Loucy (cell line): ENCODE data around the gene CCDC191.

Source experiments
- CTCF ChIP-seq: fragments of 200-600 bp; sonication (generic); conservative IDR thresholded peaks from 2 replicates; pipeline ENCODE4 v1.5.1; 2014; ENCODE audit warnings: mild to moderate bottlenecking, antibody characterized with exemption, low read length
- EZH2phosphoT487 ChIP-seq: fragments of 200-600 bp; IDR thresholded peaks from 2 replicates; pipeline ENCODE4 v1.6.1; 2018; ENCODE audit warnings: antibody characterized with exemption, mild to moderate bottlenecking, moderate library complexity, borderline replicate concordance

GRCh38 chr3:114043205-114043604 lies 13.1 kb downstream of the CCDC191 start:
- no peak for TF ChIP-seq CTCF
- TF ChIP-seq EZH2phosphoT487 = no peak
